Measurements from ENCODE around the gene NUDT13.

The NUDT13 gene

GRCh38 chr10:73076360-73077183, 33.7 kb upstream of the NUDT13 start:
- DNase-seq (ENCODE audit: low read depth, low spot score), result no peak
- Histone ChIP-seq H3K4me1 (ENCODE audit: insufficient read depth, insufficient read length) (no peaks in the 10 kb centered on the region), H3K9me3 (ENCODE audit: insufficient read depth, low read length) (no peaks in the 10 kb centered on the region), H3K27me3 (ENCODE audit: insufficient read depth, insufficient read length) (no peaks in the 10 kb centered on the region), H3K36me3 (ENCODE audit: insufficient read depth, insufficient read length, low read length) (peaks cover 27% of the 10 kb centered on the region), H3K4me3 (ENCODE audit: insufficient read length, low read depth) (no peak overlapping the region), H3K9ac (ENCODE audit: insufficient read length, low read depth) (no peak overlapping the region)
- TF ChIP-seq ZNF274 (IDR thresholded peaks at IDR 0.05; ENCODE audit: low read depth, low read length) (no peak), SUZ12 (IDR thresholded peaks at IDR 0.05; ENCODE audit: extremely low read depth, insufficient read depth, insufficient read length) (no peak), YY1 (IDR thresholded peaks at IDR 0.05; ENCODE audit: insufficient read depth, insufficient read length) (no peak)

- Histone ChIP-seq H3K36me3 (ENCODE audit: insufficient read depth, insufficient read length, low read length) (no peaks in the 10 kb centered on the region), H3K4me1 (ENCODE audit: insufficient read depth, insufficient read length) (no peaks in the 10 kb centered on the region), H3K4me3 (ENCODE audit: insufficient read length, low read depth) (no peak overlapping the region), H3K9ac (ENCODE audit: insufficient read length, low read depth) (no peak overlapping the region), H3K9me3 (ENCODE audit: insufficient read depth, low read length) (no peaks in the 10 kb centered on the region), H3K27me3 (ENCODE audit: insufficient read depth, insufficient read length) (no peaks in the 10 kb centered on the region)
- no peak for DNase-seq (ENCODE audit: low read depth, low spot score)
- TF ChIP-seq SUZ12 (IDR thresholded peaks at IDR 0.05; ENCODE audit: extremely low read depth, insufficient read depth, insufficient read length) (no peak), YY1 (IDR thresholded peaks at IDR 0.05; ENCODE audit: insufficient read depth, insufficient read length) (no peak), ZNF274 (IDR thresholded peaks at IDR 0.05; ENCODE audit: low read depth, low read length) (no peak)
Measured at GRCh38 chr10:73079779-73080541, 30.3 kb upstream of the NUDT13 start.

GRCh38 chr10:73083221-73083620, 27.0 kb upstream of the NUDT13 start:
- no peak overlapping the region for H3K4me3 ChIP-seq (ENCODE audit: insufficient read length, low read depth)
- H3K9ac ChIP-seq (ENCODE audit: insufficient read length, low read depth), result no peak overlapping the region
- TF ChIP-seq YY1 (IDR thresholded peaks at IDR 0.05; ENCODE audit: insufficient read depth, insufficient read length) (no peak), ZNF274 (IDR thresholded peaks at IDR 0.05; ENCODE audit: low read depth, low read length) (no peak), SUZ12 (IDR thresholded peaks at IDR 0.05; ENCODE audit: extremely low read depth, insufficient read depth, insufficient read length) (no peak)
- no peaks in the 10 kb centered on the region for H3K9me3 ChIP-seq (ENCODE audit: insufficient read depth, low read length)
- no peaks in the 10 kb centered on the region for H3K27me3 ChIP-seq (ENCODE audit: insufficient read depth, insufficient read length)
- H3K36me3 ChIP-seq (ENCODE audit: insufficient read depth, insufficient read length, low read length), result peaks cover 3% of the 10 kb centered on the region
- DNase-seq (ENCODE audit: low read depth, low spot score), result no peak
- H3K4me1 ChIP-seq (ENCODE audit: insufficient read depth, insufficient read length), result no peaks in the 10 kb centered on the region

GRCh38 chr10:73084209-73084608, 26.0 kb upstream of the NUDT13 start:
- Histone ChIP-seq H3K9me3 (ENCODE audit: insufficient read depth, low read length) (no peaks in the 10 kb centered on the region), H3K27me3 (ENCODE audit: insufficient read depth, insufficient read length) (no peaks in the 10 kb centered on the region), H3K36me3 (ENCODE audit: insufficient read depth, insufficient read length, low read length) (peaks cover 5% of the 10 kb centered on the region), H3K9ac (ENCODE audit: insufficient read length, low read depth) (no peak overlapping the region), H3K4me1 (ENCODE audit: insufficient read depth, insufficient read length) (no peaks in the 10 kb centered on the region), H3K4me3 (ENCODE audit: insufficient read length, low read depth) (no peak overlapping the region)
- no peak for TF ChIP-seq ZNF274 (IDR thresholded peaks at IDR 0.05; ENCODE audit: low read depth, low read length)
- TF ChIP-seq YY1 (IDR thresholded peaks at IDR 0.05; ENCODE audit: insufficient read depth, insufficient read length), result no peak
- TF ChIP-seq SUZ12 (IDR thresholded peaks at IDR 0.05; ENCODE audit: extremely low read depth, insufficient read depth, insufficient read length), result no peak
- DNase-seq (ENCODE audit: low read depth, low spot score), result no peak

GRCh38 chr10:73086816-73087215, 23.4 kb upstream of the NUDT13 start:
- no peaks in the 10 kb centered on the region for H3K27me3 ChIP-seq (ENCODE audit: insufficient read depth, insufficient read length)
- DNase-seq (ENCODE audit: low read depth, low spot score), result no peak
- H3K9ac ChIP-seq (ENCODE audit: insufficient read length, low read depth), result no peak overlapping the region

GRCh38 chr10:73088304-73088703, 22.0 kb upstream of the NUDT13 start:
- DNase-seq (ENCODE audit: low read depth, low spot score), result no peak
- Histone ChIP-seq H3K4me1 (ENCODE audit: insufficient read depth, insufficient read length) (no peaks in the 10 kb centered on the region), H3K27me3 (ENCODE audit: insufficient read depth, insufficient read length) (no peaks in the 10 kb centered on the region), H3K9me3 (ENCODE audit: insufficient read depth, low read length) (no peaks in the 10 kb centered on the region), H3K36me3 (ENCODE audit: insufficient read depth, insufficient read length, low read length) (peaks cover 10% of the 10 kb centered on the region), H3K9ac (ENCODE audit: insufficient read length, low read depth) (no peak overlapping the region), H3K4me3 (ENCODE audit: insufficient read length, low read depth) (no peak overlapping the region)
- TF ChIP-seq ZNF274 (IDR thresholded peaks at IDR 0.05; ENCODE audit: low read depth, low read length) (no peak), YY1 (IDR thresholded peaks at IDR 0.05; ENCODE audit: insufficient read depth, insufficient read length) (no peak), SUZ12 (IDR thresholded peaks at IDR 0.05; ENCODE audit: extremely low read depth, insufficient read depth, insufficient read length) (no peak)

More at GRCh38 chr10:73086816-73087215, 23.4 kb upstream of the NUDT13 start:
- Histone ChIP-seq H3K4me3 (ENCODE audit: insufficient read length, low read depth) (no peak overlapping the region), H3K36me3 (ENCODE audit: insufficient read depth, insufficient read length, low read length) (peaks cover 6% of the 10 kb centered on the region), H3K4me1 (ENCODE audit: insufficient read depth, insufficient read length) (no peaks in the 10 kb centered on the region), H3K9me3 (ENCODE audit: insufficient read depth, low read length) (no peaks in the 10 kb centered on the region)
- no peak for TF ChIP-seq SUZ12 (IDR thresholded peaks at IDR 0.05; ENCODE audit: extremely low read depth, insufficient read depth, insufficient read length)
- no peak for TF ChIP-seq YY1 (IDR thresholded peaks at IDR 0.05; ENCODE audit: insufficient read depth, insufficient read length)
- no peak for TF ChIP-seq ZNF274 (IDR thresholded peaks at IDR 0.05; ENCODE audit: low read depth, low read length)

GRCh38 chr10:73092830-73093229, 17.4 kb upstream of the NUDT13 start:
- TF ChIP-seq YY1 (IDR thresholded peaks at IDR 0.05; ENCODE audit: insufficient read depth, insufficient read length) (no peak), ZNF274 (IDR thresholded peaks at IDR 0.05; ENCODE audit: low read depth, low read length) (no peak), SUZ12 (IDR thresholded peaks at IDR 0.05; ENCODE audit: extremely low read depth, insufficient read depth, insufficient read length) (no peak)
- H3K9me3 ChIP-seq (ENCODE audit: insufficient read depth, low read length), result no peaks in the 10 kb centered on the region
- no peak overlapping the region for H3K4me3 ChIP-seq (ENCODE audit: insufficient read length, low read depth)
- no peaks in the 10 kb centered on the region for H3K4me1 ChIP-seq (ENCODE audit: insufficient read depth, insufficient read length)
- no peak overlapping the region for H3K9ac ChIP-seq (ENCODE audit: insufficient read length, low read depth)
- peaks cover 10% of the 10 kb centered on the region for H3K36me3 ChIP-seq (ENCODE audit: insufficient read depth, insufficient read length, low read length)
- no peaks in the 10 kb centered on the region for H3K27me3 ChIP-seq (ENCODE audit: insufficient read depth, insufficient read length)
- DNase-seq (ENCODE audit: low read depth, low spot score), result no peak

All from NT2/D1 (cell line).